Measurements from ENCODE around the gene SCYGR1.

DNA sequence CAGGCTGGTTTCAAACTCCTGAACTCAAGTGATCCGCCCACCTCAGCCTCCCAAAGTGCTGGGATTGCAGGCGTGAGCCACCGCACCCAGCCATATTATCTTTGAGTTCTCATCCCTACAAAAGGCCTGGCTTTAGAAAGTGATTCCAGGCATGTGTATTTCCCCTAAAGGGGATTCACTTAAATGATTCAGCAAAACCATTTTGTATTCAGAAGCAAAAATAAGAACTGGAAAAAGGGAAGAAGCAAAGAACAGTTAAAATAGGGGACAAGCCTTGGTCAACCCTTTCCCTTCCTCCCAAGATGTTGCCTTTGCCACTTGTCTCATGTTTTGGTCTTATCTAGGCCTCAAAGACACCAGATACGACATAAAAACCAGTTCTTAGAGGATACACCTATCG lies 19.2 kb downstream of the SCYGR1 start:
- no peak for TF ChIP-seq CTCF (IDR thresholded peaks at IDR 0.05; ENCODE audit: low read length)
- no peak for TF ChIP-seq EZH2 (IDR thresholded peaks at IDR 0.05; ENCODE audit: borderline replicate concordance, low read length)

Data from OCI-LY1 (cell line).